Fibroblast of lung (primary cell): ENCODE data around the gene BAD. TPM values are rescaled to one million over a fixed set of nuclear protein-coding genes. Genes with fewer than 3 reads are reported as not detected.

Experiments used
- DNase-seq, 2 donors: peaks; one replicate each; pipeline versions ENCODE4 v3.0.0 to v3.0.0-alpha.2; 2010; ENCODE audit warnings: low read depth in 2 of 2
- H2AFZ ChIP-seq: 2 replicates; pipeline ENCODE4 v1.5.1; 2012; ENCODE audit warnings: low read length, control low read depth, inconsistent platforms
- H3K27ac ChIP-seq: 2 replicates; pipeline ENCODE4 v1.5.1; 2011; ENCODE audit warnings: low read length, control low read depth; ENCODE audit not compliant: insufficient read depth
- H3K27me3 ChIP-seq: 2 replicates; pipeline ENCODE4 v1.5.1; 2011; ENCODE audit warnings: mild to moderate bottlenecking, low read length; ENCODE audit not compliant: control insufficient read depth, insufficient read depth
- H3K36me3 ChIP-seq: 2 replicates; pipeline ENCODE4 v1.5.1; 2011; ENCODE audit warnings: low read length; ENCODE audit not compliant: control insufficient read depth, insufficient read depth
- H3K4me1 ChIP-seq: 2 replicates; pipeline ENCODE4 v1.5.1; 2011; ENCODE audit warnings: low read length; ENCODE audit not compliant: control insufficient read depth, insufficient read depth; ENCODE audit errors: extremely low read depth
- H3K4me2 ChIP-seq: 2 replicates; pipeline ENCODE4 v1.5.1; 2011; ENCODE audit warnings: low read length, control low read depth; ENCODE audit not compliant: insufficient read depth; ENCODE audit errors: extremely low read depth
- H3K4me3 ChIP-seq, 4 experiments: fragments of 200-600 bp in 1 of 4; sonication (generic) in 1 of 4; replicated peaks in 1 of 4; 2 replicates each; pipeline ENCODE4 v1.5.1; 2011 to 2016; ENCODE audit warnings: low read length in 4 of 4, low read depth in 3 of 4, mild to moderate bottlenecking in 3 of 4, control low read depth in 2 of 4, inconsistent platforms in 1 of 4, mixed read lengths in 1 of 4; ENCODE audit not compliant: insufficient read depth in 1 of 4; ENCODE audit errors: control extremely low read depth in 1 of 4
- H3K79me2 ChIP-seq: 2 replicates; pipeline ENCODE4 v1.5.1; 2012; ENCODE audit warnings: mild to moderate bottlenecking, low read length, inconsistent platforms; ENCODE audit not compliant: control insufficient read depth, insufficient read depth
- H3K9ac ChIP-seq: 2 replicates; pipeline ENCODE4 v1.5.1; 2011; ENCODE audit warnings: mild to moderate bottlenecking, low read length, control low read depth; ENCODE audit not compliant: insufficient read depth
- H3K9me3 ChIP-seq: 2 replicates; pipeline ENCODE4 v1.5.1; 2012; ENCODE audit warnings: low read depth, low read length; ENCODE audit not compliant: control insufficient read depth, insufficient read depth
- H4K20me1 ChIP-seq: 2 replicates; pipeline ENCODE4 v1.5.1; 2011; ENCODE audit warnings: low read length; ENCODE audit not compliant: control insufficient read depth, insufficient read depth; ENCODE audit errors: extremely low read depth
- CTCF ChIP-seq, 2 donors: IDR thresholded peaks in 1 of 2; conservative IDR thresholded peaks in 1 of 2; 1 replicate in 1 of 2; 2 replicates in 1 of 2; pipeline ENCODE4 v1.5.1; 2011 to 2012; ENCODE audit warnings: low read length in 2 of 2, control low read depth in 1 of 2, inconsistent platforms in 1 of 2, low read depth in 1 of 2, mild to moderate bottlenecking in 1 of 2
- EZH2 ChIP-seq: IDR thresholded peaks from 2 replicates; pipeline ENCODE4 v1.5.1; 2012; ENCODE audit warnings: low read length, control low read depth, mild to moderate bottlenecking; ENCODE audit errors: missing control alignments
- polyA plus RNA-seq, 2 donors: library from polyadenylated mRNA; depleted of rRNA in 1 of 2; stranded (reverse) in 1 of 2; unstranded in 1 of 2; fragments of >200 nt; gene quantifications; 2 replicates each; pipeline ENCODE4 v1.2.1, GENCODE V29; 2011 to 2012; ENCODE audit warnings: missing spikeins in 1 of 2
- total RNA-seq: library from RNA; depleted of rRNA; stranded (reverse); fragments of >200 nt; gene quantifications from 2 replicates; pipeline ENCODE4 v1.2.1, GENCODE V29; 2014

The BAD gene
- total and polyA plus RNA-seq, 2 donors (not counting 1 experiment from before 2014, with no cell fraction given) = 31.6 to 79.9 TPM

DNA sequence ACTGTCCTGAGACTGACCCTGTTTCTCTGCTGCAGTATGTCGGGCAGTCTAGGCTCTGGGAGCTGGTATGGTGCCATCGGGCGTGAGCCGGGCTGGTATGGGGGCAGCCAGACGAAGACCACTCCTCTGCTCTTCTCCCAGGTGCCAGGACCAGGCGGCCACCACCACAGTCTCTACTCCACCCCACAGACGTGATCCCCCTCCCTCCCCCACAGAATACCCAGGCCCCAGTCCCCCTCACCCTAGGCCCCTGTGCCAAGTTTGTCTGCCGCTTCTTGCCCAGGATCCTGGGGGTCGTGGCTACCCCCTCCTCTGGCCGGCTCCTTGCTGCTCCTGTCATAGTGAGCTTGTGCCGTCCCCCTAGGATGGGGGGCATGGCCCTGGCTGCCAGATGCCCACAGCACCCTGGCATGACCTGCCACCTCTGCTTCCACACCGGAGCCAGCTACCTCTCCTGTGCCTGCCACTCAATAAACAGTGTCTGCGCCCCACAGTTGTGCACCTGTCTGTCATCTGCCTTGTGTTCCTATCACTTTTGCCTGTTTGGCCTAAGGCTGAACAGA lies 4.6 kb upstream of the BAD start:
- Histone ChIP-seq H2AFZ (no peak overlapping the region), H3K4me1 (peaks cover 7% of the 10 kb centered on the region), H3K9ac (no peak overlapping the region), H4K20me1 (no peaks in the 10 kb centered on the region), H3K4me2 (no peak overlapping the region), H3K9me3 (no peaks in the 10 kb centered on the region), H3K79me2 (peaks cover 2% of the 10 kb centered on the region), H3K4me3 (no peak overlapping the region), H3K27me3 (peaks cover 30% of the 10 kb centered on the region), H3K27ac (no peak overlapping the region), H3K36me3 (no peaks in the 10 kb centered on the region)
- TF ChIP-seq EZH2 (no peak), CTCF (conservative IDR thresholded peaks at IDR 0.05 in 1 of 2, IDR thresholded peaks at IDR 0.05 in 1 of 2; ENCODE audit: low read depth in 1 of 2, low read length in 2 of 2) (no peak)
- DNase-seq = no peak

GRCh38 chr11:64288353-64288750 lies 3.9 kb upstream of the BAD start:
- Histone ChIP-seq H3K9me3 (no peaks in the 10 kb centered on the region), H4K20me1 (no peaks in the 10 kb centered on the region), H2AFZ (no peak overlapping the region), H3K27ac (no peak overlapping the region), H3K27me3 (peaks cover 25% of the 10 kb centered on the region), H3K9ac (no peak overlapping the region), H3K4me3 (no peak overlapping the region), H3K4me1 (peaks cover 7% of the 10 kb centered on the region), H3K4me2 (no peak overlapping the region), H3K36me3 (no peaks in the 10 kb centered on the region), H3K79me2 (peaks cover 3% of the 10 kb centered on the region)
- TF ChIP-seq CTCF (conservative IDR thresholded peaks at IDR 0.05 in 1 of 2, IDR thresholded peaks at IDR 0.05 in 1 of 2; ENCODE audit: low read depth in 1 of 2, low read length in 2 of 2) = no peak
- no peak for TF ChIP-seq EZH2
- no peak for DNase-seq

- Histone ChIP-seq H3K9me3 (no peaks in the 10 kb centered on the region), H3K27me3 (peaks cover 19% of the 10 kb centered on the region), H3K79me2 (peaks cover 4% of the 10 kb centered on the region), H3K27ac (no peak overlapping the region), H3K4me2 (no peak overlapping the region), H4K20me1 (no peaks in the 10 kb centered on the region), H3K9ac (no peak overlapping the region), H3K4me3 (no peak overlapping the region), H2AFZ (no peak overlapping the region), H3K4me1 (peaks cover 7% of the 10 kb centered on the region), H3K36me3 (no peaks in the 10 kb centered on the region)
- DNase-seq = no peak
- TF ChIP-seq EZH2 = no peak
- TF ChIP-seq CTCF (conservative IDR thresholded peaks at IDR 0.05 in 1 of 2, IDR thresholded peaks at IDR 0.05 in 1 of 2; ENCODE audit: low read depth in 1 of 2, low read length in 2 of 2) = no peak
These were observed 3.3 kb upstream of the BAD start for GRCh38 chr11:64287676-64288352.
